T1000 (cell line): ENCODE measurements around the gene HDAC9.

Source experiments
- DNase-seq: peaks from one replicate; lab custom pipeline; 2025; ENCODE audit warnings: mixed read lengths; lab: John Stamatoyannopoulos, UW

Gene HDAC9

DNA sequence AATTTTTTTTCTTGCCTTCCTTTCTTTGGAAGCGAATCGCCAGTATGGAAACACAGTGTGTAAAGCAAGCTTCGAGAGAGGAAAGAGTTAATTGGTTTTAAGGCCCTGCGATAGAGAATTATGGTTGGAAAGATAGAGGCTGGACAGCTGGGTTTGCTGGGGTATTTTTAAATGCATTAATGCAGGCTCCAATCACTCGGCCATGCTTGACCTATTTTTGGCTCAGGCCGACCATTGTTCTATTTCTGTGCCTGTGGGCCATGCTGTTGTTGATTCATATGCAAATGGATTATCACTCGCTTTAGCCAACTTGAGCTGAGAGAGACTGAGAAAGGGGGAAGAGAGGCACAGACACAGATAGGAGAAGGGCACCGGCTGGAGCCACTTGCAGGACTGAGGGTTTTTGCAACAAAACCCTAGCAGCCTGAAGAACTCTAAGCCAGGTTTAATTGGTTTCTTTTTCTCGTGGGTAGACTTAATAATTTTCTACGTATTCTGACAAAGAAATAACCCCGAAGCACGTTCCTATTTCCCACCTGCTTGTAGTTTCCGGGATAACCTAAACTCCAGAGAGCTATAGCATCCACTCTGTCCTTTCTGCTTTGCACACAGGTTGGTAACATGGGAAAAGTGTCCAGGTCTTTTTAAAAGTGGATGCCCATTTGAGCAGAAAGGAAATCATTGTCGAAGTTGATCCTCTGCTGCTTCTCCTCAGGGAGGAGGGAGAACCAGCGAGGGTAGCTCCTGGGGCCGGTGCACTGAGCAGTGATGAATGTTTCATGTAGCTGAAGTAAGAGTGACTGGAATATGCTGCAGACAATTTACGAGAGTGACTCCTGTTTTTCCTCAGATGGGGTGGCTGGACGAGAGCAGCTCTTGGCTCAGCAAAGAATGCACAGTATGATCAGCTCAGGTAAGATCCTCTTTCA is at the start of gene HDAC9:
HDAC9 (plus strand) TSS at position 338 of the 929 bp plus-strand sequence; CDS start at position 892, 554 bp downstream.
- no peak for DNase-seq

DNA sequence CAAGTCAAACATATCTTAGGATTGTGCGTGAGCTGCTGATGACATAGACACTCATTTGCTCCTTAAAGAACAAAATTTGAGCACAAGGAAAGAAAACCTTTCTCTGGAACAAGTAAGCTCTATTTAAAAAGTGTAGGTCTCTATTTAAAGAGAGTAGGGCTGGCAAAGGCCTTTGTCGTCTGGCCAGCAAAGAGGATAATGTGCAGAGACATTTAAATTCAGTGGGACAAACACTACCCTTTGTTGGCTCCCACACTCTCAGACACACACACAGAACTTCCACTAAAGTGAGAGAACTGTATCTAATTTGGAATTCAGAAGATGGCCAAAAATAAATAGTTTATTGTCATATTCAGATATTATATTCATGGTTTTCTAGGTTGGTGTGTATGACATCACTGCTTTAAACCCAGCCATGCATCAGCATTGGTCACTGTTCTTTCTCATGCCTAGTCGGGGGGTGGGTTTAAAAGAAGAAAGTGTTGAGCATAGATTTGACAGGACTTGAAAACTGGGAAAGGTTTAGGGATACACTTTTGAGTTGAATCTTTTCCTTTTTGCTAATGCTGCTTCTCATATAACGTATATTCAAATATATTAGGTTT is 49.5 kb upstream of the HDAC9 start:
- DNase-seq = no peak

DNA sequence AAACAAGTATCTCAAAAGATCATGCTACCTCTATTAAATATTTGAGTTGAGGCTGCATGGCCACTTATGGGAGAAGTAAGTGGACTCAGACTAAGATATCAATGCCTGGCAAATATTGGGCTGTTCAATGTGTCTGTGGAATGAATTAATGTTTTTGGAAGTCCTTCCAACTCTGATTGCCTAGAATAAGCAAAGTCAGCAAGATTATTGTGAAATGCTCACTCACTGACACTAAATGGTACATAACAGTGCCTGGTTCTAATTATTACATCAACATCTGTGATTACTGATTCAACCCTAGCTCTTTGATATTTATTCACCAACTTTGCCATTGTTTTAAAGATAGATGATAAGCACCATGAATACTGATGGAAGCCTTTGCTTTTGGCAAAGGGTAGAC is 45.5 kb upstream of the HDAC9 start:
- no peak for DNase-seq

DNA sequence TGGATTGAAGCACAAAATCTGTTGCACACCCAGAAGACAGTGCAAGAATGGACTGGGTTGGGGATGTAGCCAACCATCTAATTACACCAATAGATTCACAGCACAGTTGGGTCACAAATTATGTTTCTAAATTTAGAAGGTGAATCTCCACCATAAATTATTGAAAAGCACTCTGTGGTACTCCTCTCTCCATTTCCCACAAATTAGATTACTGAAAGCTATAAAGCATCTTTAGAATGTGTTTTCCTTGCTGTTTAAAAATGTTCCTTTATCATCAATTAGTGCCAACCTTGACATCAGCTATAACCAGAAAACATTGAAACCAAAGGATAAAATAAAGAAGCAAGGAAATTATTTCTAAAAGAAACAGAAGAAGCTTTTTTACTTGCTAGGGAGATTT is 39.9 kb upstream of the HDAC9 start:
- no peak for DNase-seq

DNA sequence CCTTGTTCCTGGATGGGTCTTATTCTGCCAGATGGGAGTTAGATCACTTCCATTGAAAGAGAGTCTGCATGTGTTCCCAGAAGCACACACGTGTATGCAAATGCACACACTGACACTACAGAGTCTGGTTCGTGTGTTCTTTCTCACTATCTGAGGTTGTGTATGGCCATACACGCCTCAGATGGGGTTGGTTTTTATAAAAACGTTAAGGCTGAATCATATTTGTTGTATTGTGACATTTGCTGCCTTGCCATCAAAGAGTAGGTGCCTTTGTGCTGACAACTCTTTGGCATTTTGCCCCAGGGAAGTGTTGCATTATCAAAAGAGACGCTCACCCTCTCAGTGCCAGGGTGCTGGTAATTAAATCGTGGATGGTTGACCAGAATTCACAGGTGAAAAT is 37.7 kb upstream of the HDAC9 start:
- DNase-seq = no peak

DNA sequence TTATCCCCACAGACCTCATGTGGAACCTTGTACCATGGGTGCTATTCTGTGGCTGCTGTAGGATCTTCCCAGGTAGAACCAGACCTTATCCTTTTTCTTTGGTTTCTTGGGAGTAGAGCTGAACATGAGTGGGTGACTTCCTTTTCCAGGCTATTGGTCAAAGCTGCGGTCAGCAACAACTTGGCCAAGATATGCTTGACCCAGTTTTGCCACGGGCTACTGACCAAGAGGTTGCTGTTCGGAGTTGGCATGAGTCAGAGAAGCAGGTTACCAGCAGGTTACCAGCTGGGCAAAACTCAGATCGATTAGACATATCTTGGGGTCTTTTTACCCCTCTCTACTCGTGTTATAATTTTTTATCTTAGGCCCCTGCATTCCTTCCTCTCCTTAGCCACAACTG is 36.7 kb upstream of the HDAC9 start:
- no peak for DNase-seq

DNA sequence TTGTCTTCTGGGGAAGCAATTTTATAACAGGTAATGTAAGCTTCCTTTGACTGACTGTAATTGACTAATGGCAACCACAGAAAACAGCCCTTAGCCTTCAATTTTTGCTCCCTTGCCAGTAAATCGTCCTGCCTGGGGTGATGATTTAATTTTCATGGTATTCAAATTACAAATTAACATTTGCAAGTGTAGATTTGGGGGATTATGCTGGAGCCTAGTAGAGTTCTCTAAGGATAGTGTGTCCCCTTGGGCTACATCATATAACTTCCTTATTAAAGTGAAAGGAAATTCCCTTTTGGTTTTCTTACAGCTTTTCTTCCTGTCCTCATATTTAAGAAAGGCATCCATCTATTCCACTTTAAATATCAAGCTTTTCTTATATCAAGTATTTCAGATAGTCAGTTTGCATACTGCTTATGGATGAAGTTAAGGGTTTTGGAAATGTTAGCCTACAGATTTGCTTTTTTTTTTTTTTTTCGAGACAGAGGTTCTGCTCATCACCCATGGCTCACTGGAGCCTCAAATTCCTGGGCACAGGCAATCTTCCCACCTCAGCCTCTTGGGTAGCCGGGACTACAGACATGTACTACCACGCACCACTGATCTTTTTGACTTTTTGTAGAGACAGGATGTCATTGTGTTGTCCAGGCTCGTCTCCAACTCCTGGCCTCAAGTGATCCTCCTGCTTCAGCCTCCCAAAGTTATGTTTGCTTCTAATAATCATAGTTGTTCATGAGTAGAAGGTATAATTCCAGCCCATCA is 35.9 kb upstream of the HDAC9 start:
- no peak for DNase-seq

DNA sequence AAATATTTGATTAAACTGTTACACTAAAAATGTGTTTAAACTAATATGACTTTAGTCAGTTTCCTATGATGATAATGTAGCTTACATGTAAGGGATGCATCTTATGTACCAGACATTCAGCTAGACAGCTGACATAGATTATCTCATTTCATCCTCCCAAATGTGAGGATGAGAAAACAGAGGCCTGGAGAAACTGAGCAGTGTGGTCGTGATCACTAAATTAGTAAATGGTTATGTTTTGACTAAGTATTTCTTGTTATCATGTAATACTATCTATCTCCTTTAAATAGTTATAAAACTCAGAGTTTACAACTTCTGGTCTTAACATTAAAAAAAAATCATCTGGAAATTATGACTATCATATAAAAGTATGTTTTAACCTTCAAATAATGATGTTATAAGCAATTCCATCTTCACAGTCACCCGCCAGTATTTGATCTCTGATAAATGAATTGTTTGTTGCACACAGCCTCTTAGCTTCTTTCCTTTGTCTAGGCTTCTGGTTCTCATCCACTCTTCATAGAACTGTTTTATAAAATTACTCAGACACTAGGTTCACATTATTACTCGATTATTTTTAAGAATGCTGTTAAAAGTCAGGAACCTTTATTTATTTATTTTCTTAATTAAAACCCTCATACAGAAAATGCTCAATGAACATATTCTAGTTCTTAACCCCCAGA is 33.6 kb upstream of the HDAC9 start:
- no peak for DNase-seq

DNA sequence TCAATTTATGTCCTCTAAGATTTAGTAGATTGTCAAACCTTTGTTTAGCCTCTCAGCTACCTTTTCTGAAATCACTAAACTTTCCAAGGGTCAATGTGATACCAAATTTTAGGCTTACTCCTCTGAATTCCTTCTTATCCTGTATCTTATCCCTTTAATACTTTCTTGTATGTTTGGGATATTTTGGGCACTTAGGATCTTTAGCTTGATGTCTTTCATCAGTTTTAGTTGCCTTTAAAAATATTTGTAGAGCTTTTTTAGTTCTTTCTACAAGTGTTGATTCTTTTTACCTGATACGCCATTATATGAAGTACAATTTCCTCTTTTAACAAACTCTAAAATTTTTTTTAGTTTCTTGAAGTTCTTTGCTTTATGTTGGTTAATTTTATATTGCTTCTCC is 30.7 kb upstream of the HDAC9 start:
- no peak for DNase-seq

DNA sequence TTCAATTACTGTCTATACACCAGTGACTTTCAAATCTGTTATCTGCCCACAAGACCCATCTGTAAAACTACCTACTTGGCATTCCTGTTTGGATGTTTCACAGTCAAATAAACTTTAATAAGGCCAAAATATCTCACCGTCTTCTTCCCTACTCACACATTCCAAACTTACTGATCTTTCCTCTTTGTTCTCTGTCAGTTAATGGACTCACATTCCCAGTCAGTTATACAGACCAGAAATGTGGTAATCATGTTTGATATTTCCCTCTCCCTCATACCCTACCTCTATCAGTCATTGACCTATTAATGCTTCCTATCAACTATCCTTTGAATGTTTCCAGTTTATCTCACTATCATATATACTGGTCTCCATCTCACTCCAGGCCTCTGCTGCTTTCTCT is 28.5 kb upstream of the HDAC9 start:
- no peak for DNase-seq

DNA sequence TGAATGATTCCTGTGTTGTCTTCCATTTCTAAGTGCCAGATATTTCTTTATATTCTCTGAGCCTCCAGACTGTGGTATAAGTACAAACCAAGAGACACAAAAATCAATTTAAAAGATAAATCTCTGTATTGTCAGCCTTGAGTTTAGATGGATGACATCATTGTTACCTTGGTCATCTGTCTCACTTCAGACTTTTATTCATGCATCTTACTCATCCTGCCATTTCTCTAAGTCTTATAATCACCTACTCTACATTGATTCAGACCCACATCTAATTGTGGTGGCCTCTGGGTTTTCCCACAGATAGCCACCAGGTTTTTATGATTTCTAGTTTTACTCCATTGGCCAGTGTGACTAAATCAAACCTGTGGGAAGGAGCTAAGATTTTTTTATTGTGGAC is 26.8 kb upstream of the HDAC9 start:
- no peak for DNase-seq

DNA sequence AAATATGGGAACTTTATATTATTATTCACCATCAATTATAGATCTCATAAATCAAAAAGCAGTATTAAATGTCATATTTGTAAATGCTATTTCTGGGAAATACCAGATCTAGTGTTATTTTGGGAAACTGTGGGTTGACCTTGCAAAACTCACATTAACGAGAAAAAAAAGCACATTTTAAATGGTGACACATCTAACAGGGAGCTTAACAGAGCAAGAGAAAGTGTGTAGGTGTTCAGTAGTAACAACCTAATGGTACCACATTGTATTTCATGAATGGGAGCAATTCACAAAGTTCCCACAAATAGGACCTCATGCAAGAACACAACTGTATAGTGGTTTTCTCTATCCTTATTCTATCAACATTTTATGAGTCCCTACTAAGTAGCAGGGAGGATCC is 26.2 kb upstream of the HDAC9 start:
- DNase-seq = no peak

DNA sequence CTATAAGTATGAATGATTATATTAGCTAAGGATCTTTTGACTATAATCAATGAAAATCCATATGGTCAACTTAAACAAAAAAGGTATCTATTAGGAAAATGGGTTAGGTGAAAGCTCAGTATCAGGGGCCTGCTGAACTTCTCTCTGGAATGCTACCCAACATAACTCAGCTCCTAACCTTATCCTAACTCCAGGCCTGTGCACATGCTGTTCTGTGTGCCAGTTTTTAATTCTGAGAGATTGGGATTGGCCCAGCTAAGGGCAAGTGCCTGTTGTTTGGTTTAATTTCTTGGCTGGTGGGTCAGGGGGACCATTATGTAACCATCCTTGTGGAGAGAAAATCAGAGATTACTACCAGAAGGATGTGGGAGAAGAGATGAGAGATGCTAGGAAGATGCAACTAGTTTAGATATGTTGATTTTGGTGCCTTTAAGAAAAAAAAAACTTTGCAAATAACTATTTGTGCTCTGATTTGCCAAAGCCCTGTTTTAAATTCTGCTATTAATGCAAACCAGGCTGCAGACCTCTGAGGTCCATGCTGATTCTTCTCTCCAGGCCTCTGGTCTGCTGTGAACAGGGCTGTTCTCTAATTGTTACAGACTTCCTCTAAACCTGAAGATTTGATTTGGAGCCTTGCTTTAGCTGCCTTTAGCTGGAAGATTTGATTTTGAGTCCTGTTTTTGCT is 23.9 kb upstream of the HDAC9 start:
- DNase-seq = no peak

DNA sequence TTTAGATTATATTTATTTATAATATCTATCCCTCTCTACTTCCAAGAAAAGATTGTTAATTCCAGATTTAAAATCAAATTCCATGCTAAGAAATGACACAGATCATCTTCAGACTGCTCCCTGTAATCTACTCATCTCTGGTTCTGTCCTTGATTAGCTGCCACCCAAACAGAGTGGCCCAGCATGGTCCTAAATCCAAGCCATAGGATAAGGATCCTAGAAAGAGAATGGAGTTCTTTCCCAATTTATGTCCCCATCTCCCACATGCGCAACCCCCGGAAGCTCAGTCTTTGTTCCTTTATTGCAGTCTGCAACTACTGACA is 23.4 kb upstream of the HDAC9 start:
- no peak for DNase-seq

DNA sequence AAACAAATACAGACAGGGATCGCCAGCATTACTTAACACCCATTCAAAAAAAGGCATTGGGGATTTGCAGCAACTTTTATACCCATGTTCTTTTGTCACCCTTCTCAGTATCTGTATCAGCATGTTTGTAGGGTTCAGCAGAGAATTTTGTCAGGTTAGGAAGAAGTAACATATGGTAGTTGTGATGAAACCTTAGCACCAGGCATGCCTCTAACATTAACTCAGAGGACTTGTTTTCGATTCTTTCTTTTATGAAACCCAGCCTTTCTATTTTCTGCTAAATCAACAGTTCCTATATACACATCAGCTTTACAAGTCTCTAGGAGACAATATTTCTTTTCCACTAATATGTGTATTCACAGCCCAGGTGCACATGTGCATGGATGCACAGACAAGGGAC is 22.4 kb upstream of the HDAC9 start:
- DNase-seq = no peak

DNA sequence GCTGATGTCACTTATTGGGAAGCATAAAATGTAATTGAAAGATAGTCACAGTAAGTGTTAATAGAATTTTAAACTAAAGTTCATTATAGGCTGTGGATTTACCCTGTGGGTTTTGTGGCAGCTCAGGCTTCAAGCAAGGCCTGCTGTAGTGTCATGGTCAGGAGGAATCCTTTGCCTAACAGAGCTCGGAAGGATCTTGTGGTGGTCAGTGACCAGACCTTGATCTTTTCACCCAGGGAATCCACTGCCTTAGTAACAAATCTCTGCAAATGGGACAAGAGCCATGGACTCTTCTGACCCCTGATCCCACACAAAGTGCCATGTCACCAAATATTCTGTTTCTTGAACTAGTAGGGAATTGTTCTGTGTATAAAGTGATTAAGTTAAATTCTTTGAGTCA is 20.6 kb upstream of the HDAC9 start:
- no peak for DNase-seq

DNA sequence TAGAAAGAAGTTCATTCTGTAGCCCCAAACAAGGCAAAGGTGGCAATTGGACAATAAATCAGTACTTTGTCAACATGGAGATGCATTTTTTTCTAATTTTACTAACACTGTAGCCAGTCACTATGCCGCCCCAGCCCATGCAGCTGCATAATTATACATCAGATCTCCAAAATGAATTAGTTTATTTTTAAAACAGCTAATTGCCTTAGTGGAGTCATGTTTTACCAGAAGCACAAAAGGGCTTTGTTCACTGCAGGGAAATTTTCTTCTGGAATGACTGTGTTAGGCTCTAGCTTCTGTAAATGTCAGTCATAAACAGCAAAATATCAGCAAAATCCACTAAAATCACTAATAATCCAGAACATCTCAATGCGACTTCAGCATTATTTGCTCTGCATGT is 20.1 kb upstream of the HDAC9 start:
- no peak for DNase-seq

DNA sequence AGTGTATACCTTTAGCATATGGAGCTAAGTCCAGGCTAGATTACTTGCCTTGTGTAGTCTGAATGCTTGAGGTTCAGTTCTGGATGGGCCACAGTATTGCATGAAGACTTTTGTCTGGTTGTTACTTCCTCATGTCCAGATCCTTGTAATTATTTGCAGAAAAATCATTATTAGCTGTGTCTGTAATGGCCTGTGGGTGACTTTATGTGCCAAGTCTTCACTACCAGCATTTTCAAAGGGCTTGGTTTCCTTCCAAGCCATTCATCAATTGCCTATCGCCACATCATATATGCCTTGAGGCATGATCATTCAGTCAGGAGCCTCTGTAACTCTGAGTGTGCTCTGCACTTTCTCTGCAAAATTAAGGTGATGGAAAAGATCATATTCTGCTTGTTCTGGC is 13.8 kb upstream of the HDAC9 start:
- DNase-seq = no peak

DNA sequence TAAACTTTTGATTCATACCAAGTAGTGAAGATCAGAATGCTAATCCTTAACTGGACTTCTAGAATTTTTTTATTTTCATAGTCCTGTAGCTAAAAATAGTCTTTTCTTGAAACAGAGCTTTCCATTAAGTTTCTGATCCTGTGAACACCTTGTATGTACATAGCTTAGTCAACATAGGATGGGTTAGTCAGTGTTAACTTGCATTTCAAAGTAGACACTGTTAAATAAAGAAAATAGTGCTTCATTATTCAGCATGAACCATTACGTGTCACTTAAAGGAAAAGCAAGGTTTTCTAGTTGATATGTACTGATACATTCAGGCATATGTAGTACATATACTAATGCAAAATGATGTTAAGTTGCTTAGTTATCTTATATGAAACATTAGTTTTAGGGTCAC is 7.5 kb upstream of the HDAC9 start:
- DNase-seq = no peak

DNA sequence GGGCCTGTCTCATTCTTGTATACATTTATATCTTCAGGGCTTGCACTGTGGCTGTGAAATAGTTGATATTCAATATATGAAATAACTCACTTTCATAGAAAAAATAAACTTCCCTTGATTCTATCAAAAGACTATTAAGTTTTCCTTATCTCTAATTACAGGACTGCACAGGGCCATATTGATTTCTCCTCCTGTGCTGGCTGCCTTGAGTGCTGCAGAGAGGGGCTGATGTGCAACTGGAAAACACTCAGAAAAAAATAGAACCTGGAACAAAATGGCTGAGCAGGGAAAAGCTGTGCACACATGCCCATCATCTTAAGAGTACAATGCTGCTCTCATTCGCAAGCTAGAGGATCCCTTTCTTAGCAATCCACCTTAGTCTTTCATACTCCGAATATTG is 5.9 kb upstream of the HDAC9 start:
- no peak for DNase-seq

DNA sequence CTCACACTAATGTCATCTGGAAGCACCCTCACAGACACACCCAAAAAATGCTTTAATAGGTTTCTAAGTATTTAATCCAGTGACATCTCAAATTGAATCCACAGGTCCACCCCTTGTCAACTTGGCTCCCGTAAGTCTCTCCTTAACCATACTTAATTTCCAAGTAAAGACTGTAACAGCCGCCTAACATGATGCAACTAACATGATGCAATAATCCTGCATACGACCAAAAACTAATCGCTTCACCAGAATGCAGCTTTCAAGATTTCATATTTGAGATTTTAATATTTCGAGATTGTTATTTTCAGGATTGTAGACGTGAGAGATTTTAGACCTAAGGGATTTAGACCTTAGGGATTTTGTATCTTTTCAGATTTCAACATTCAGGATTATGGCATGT is 3.7 kb upstream of the HDAC9 start:
- DNase-seq = no peak

DNA sequence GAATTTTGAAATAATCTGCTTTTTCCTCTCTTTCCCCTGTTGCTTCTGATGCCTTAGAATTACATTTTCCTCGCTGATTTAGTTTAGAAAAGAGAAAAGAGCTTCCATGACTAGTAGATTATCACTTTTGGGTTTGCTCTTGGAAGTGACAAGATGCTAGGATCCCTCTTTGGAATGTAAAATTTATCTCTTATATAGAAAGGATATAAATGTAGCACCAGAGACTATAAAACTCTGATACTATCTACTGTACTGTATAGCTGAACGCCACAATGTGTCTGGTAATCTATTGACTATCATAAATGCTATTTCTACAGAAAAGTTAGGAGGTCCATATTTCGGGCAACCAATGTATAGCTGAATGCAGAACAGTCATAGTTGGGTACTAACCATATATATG is 1.1 kb upstream of the HDAC9 start:
- DNase-seq = no peak
